ENCODE data around the gene ELP1. TPM values are rescaled to one million over a fixed set of nuclear protein-coding genes. Genes with fewer than 3 reads are reported as not detected.
"Not testable (repeated sequence)": the region's sequence is repeated elsewhere in the genome, so short reads cannot be mapped to it uniquely, and the experiment has no call there.

ELP1 gene
- polyA plus RNA-seq, 12 donors = 20.2 to 45.0 (median 32.8) TPM; not detected in 1

GRCh38 chr9:108886594-108887271, 47.2 kb downstream of the ELP1 start:
- not testable (repeated sequence) for DNase-seq

GRCh38 chr9:108885643-108886348, 48.1 kb downstream of the ELP1 start:
- DNase-seq = peak; percentile 2

GRCh38 chr9:108884701-108885100, 49.2 kb downstream of the ELP1 start:
- DNase-seq = no peak

- no peak for DNase-seq
Measured at GRCh38 chr9:108883085-108883484, 50.8 kb downstream of the ELP1 start.

- DNase-seq = no peak
Measured at GRCh38 chr9:108882052-108882888, 51.7 kb downstream of the ELP1 start.

- no peak for DNase-seq
Measured at GRCh38 chr9:108880738-108881316, 53.1 kb downstream of the ELP1 start.

- no peak for DNase-seq
Measured at GRCh38 chr9:108877524-108877923, 56.4 kb downstream of the ELP1 start.

- DNase-seq = no peak
Measured at GRCh38 chr9:108876425-108876824, 57.5 kb downstream of the ELP1 start.

GRCh38 chr9:108874058-108874788, 59.7 kb downstream of the ELP1 start:
- DNase-seq = no peak

- no peak for DNase-seq
Measured at GRCh38 chr9:108869092-108869725, 64.7 kb downstream of the ELP1 start.

GRCh38 chr9:108867829-108868228, 66.1 kb downstream of the ELP1 start:
- no peak for DNase-seq

- no peak for DNase-seq
Measured at GRCh38 chr9:108867116-108867515, 66.8 kb downstream of the ELP1 start.

- DNase-seq = no peak
Measured at GRCh38 chr9:108866001-108866420, 67.9 kb downstream of the ELP1 start.

- no peak for DNase-seq
Measured at GRCh38 chr9:108865037-108865436, 68.9 kb downstream of the ELP1 start.

- no peak for DNase-seq
Measured at GRCh38 chr9:108864446-108864845, 69.5 kb downstream of the ELP1 start.

- DNase-seq = no peak
Measured at GRCh38 chr9:108863891-108864290, 70.0 kb downstream of the ELP1 start.

GRCh38 chr9:108861997-108862396, 71.9 kb downstream of the ELP1 start, which contains the start of gene ACTL7A:
TSS of gene ACTL7A (plus strand) at chr9:108862266. CDS start at chr9:108862323, 57 bp downstream.
- no peak for DNase-seq

- no peak for DNase-seq
Measured at GRCh38 chr9:108861464-108861863, 72.5 kb downstream of the ELP1 start.

GRCh38 chr9:108860764-108861163, 73.2 kb downstream of the ELP1 start:
- DNase-seq = no peak

- no peak for DNase-seq
Measured at GRCh38 chr9:108860354-108860753, 73.6 kb downstream of the ELP1 start.

Data from muscle of arm (tissue), 12 donors.